ENCODE results near the gene MRPS17. TPM values are rescaled to one million over a fixed set of nuclear protein-coding genes. Genes with fewer than 3 reads are reported as not detected.

The MRPS17 gene
- total and polyA plus RNA-seq, 2 of the 4 experiments (the other 2 are of a cell fraction) = 9.9 to 15.2 TPM

DNA sequence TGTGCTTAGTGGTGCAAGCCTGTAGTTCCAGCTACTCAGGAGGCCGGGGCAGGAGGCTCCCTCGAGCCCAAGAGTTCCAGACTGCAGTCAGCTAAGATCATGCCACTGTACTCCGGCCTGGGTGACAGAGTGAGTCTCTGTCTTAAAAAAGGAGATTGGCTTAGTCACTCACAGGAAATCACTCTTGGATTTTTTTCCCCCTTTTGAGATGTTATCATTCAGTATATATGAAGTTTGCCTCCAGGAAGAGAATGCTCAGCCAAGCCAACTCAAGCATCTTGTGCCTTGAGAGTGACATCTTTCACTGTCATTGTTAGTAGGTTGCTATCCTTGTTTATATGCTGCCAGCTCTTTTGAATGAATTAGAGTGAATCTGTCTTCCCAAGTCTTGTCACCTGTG, 40.7 kb downstream of the MRPS17 start:
- no peak overlapping the region for H2BK20ac ChIP-seq (ENCODE audit: low read depth, low read length)
- dilution Hi-C loops (cut with HindIII; ENCODE audit: low sequenced_read_pairs, unreplicated experiment) = no loop called here
- no peak overlapping the region for H3K4me3 ChIP-seq (ENCODE audit: insufficient read depth, low read depth, low read length)
- no peaks in the 10 kb centered on the region for H4K20me1 ChIP-seq (ENCODE audit: insufficient read depth, low read length)
- ATAC-seq (ENCODE audit: low read depth) = no peak
- no peak overlapping the region for H3K14ac ChIP-seq (replicated peaks; ENCODE audit: low read depth, low read length)
- no peaks in the 10 kb centered on the region for H3K27me3 ChIP-seq (ENCODE audit: control insufficient read depth, insufficient read depth, low read length)
- POLR2A ChIA-PET (ENCODE audit: unreplicated experiment) = no interaction called here
- peaks cover 45% of the 10 kb centered on the region for H3K36me3 ChIP-seq (ENCODE audit: control insufficient read depth, insufficient read depth, low read length)
- DNase-seq = no peak
- H3K27ac ChIP-seq (ENCODE audit: insufficient read depth, low read length) = no peak overlapping the region
- peaks cover 3% of the 10 kb centered on the region; the same call in 1 of the 2 replicates for H3K9me1 ChIP-seq (ENCODE audit: insufficient read depth, low read length)
- 70% methylated on average over 2 of the region's 3 CpGs; no CpG with 5 or more reads in 1 of the 2 experiments for WGBS, 2 experiments (ENCODE audit: extremely low coverage in 2 of 2, insufficient read length in 1 of 2)
- no peak overlapping the region for H3K56ac ChIP-seq (ENCODE audit: extremely low read depth, insufficient read depth, low read length)
- H3K4me1 ChIP-seq (ENCODE audit: control insufficient read depth, insufficient read depth, low read length) = no peaks in the 10 kb centered on the region
- no peak overlapping the region for H2BK15ac ChIP-seq (ENCODE audit: low read depth, low read length)
- no peak overlapping the region for H3K23ac ChIP-seq (ENCODE audit: low read depth, low read length)
- H3K4me2 ChIP-seq (ENCODE audit: low read depth, low read length) = no peak overlapping the region
- H2AFZ ChIP-seq (replicated peaks; ENCODE audit: low read length, poor library complexity) = no peak overlapping the region
- H3K18ac ChIP-seq (ENCODE audit: low read depth, low read length) = no peak overlapping the region
- H3K9me3 ChIP-seq (ENCODE audit: control insufficient read depth, insufficient read depth, low read length) = no peaks in the 10 kb centered on the region
- H2AK9ac ChIP-seq (replicated peaks; ENCODE audit: low read depth, low read length, poor library complexity) = no peak overlapping the region
- no peak overlapping the region for H3K4ac ChIP-seq (ENCODE audit: low read depth, low read length)
- no peaks in the 10 kb centered on the region for H3K79me1 ChIP-seq (ENCODE audit: low read depth in 1 of 2, low read length in 2 of 2)
- H2BK120ac ChIP-seq (ENCODE audit: low read depth, low read length) = no peak overlapping the region
- H3K9ac ChIP-seq (ENCODE audit: low read depth, low read length) = no peak overlapping the region
- TF ChIP-seq MAFK (IDR thresholded peaks at IDR 0.05; ENCODE audit: low read depth, low read length) = no peak
- TF ChIP-seq, protein P1, sequence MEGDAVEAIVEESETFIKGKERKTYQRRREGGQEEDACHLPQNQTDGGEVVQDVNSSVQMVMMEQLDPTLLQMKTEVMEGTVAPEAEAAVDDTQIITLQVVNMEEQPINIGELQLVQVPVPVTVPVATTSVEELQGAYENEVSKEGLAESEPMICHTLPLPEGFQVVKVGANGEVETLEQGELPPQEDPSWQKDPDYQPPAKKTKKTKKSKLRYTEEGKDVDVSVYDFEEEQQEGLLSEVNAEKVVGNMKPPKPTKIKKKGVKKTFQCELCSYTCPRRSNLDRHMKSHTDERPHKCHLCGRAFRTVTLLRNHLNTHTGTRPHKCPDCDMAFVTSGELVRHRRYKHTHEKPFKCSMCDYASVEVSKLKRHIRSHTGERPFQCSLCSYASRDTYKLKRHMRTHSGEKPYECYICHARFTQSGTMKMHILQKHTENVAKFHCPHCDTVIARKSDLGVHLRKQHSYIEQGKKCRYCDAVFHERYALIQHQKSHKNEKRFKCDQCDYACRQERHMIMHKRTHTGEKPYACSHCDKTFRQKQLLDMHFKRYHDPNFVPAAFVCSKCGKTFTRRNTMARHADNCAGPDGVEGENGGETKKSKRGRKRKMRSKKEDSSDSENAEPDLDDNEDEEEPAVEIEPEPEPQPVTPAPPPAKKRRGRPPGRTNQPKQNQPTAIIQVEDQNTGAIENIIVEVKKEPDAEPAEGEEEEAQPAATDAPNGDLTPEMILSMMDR (conservative IDR thresholded peaks at IDR 0.05; ENCODE audit: low read depth, low read length) = no peak
- no peak for TF ChIP-seq FOS (IDR thresholded peaks at IDR 0.05; ENCODE audit: low read depth, low read length)
- TF ChIP-seq BHLHE40 (IDR thresholded peaks at IDR 0.05; ENCODE audit: low read depth, low read length) = no peak
- TF ChIP-seq RCOR1 (IDR thresholded peaks at IDR 0.05; ENCODE audit: insufficient replicate concordance, low read length) = no peak
- no peak for TF ChIP-seq RAD21 (IDR thresholded peaks at IDR 0.05; ENCODE audit: low read length)
- TF ChIP-seq CHD1 (IDR thresholded peaks at IDR 0.05; ENCODE audit: low read depth, low read length) = no peak
- TF ChIP-seq NFE2L2 (IDR thresholded peaks at IDR 0.05; ENCODE audit: low read depth, low read length) = no peak
- TF ChIP-seq, protein P2, sequence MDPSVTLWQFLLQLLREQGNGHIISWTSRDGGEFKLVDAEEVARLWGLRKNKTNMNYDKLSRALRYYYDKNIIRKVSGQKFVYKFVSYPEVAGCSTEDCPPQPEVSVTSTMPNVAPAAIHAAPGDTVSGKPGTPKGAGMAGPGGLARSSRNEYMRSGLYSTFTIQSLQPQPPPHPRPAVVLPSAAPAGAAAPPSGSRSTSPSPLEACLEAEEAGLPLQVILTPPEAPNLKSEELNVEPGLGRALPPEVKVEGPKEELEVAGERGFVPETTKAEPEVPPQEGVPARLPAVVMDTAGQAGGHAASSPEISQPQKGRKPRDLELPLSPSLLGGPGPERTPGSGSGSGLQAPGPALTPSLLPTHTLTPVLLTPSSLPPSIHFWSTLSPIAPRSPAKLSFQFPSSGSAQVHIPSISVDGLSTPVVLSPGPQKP (IDR thresholded peaks at IDR 0.05; ENCODE audit: borderline replicate concordance, low read depth, low read length) = no peak
- TF ChIP-seq CEBPB (IDR thresholded peaks at IDR 0.05; ENCODE audit: low read depth, low read length) = no peak
- TF ChIP-seq, protein P3, sequence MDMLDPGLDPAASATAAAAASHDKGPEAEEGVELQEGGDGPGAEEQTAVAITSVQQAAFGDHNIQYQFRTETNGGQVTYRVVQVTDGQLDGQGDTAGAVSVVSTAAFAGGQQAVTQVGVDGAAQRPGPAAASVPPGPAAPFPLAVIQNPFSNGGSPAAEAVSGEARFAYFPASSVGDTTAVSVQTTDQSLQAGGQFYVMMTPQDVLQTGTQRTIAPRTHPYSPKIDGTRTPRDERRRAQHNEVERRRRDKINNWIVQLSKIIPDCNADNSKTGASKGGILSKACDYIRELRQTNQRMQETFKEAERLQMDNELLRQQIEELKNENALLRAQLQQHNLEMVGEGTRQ (IDR thresholded peaks at IDR 0.05; ENCODE audit: low read depth, low read length) = no peak
- no peak for TF ChIP-seq MXI1 (IDR thresholded peaks at IDR 0.05; ENCODE audit: borderline replicate concordance, low read depth, low read length)
- no peak for TF ChIP-seq RFX5 (IDR thresholded peaks at IDR 0.05; ENCODE audit: low read depth, low read length)
- no peak for TF ChIP-seq POLR2A (IDR thresholded peaks at IDR 0.05; ENCODE audit: low read depth, low read length)
- TF ChIP-seq SMC3 (IDR thresholded peaks at IDR 0.05; ENCODE audit: low read depth, low read length) = no peak
- TF ChIP-seq MAZ (IDR thresholded peaks at IDR 0.05; ENCODE audit: borderline replicate concordance, low read depth, low read length) = no peak
- CTCF ChIA-PET = no interaction called here
- no TSS peak for BruUV-seq (replicated peaks)
- no peak overlapping the region for H4K5ac ChIP-seq (ENCODE audit: low read depth, low read length)
- no peak overlapping the region for H2BK5ac ChIP-seq (ENCODE audit: low read depth, low read length, poor library complexity, severe bottlenecking)
- H4K91ac ChIP-seq (ENCODE audit: insufficient read depth, low read depth, low read length) = no peak overlapping the region
- H4K8ac ChIP-seq (ENCODE audit: low read depth in 2 of 2, low read length in 2 of 2) = no peak overlapping the region
- in situ Hi-C loops (cut with MboI; ENCODE audit: low sequenced_read_pairs) = no loop called here
- intact Hi-C loops (cut with micrococcal nuclease) = no loop called here
- H2AK5ac ChIP-seq (ENCODE audit: low read depth, low read length) = no peak overlapping the region
